ENCODE results near the gene TENM3.

DNA sequence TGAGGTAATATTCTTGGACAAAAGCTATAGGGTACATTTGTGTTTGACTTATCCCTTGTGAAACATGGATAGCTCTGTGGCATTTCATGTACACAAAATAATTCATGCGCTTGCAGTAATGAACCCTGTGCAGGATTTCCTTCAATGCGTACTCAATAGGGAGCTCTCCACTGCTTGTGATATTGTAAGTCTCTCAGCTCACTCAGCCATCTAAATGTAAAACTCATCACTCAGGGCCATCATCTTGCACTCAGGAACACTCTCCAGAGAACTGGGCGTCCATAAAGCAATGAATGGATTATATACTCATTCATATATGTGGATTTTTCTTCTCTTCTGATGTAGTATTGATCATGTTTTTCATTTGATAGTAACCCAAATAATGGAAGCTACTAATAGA, 385.9 kb downstream of the TENM3 start:
- TF ChIP-seq, protein P1, sequence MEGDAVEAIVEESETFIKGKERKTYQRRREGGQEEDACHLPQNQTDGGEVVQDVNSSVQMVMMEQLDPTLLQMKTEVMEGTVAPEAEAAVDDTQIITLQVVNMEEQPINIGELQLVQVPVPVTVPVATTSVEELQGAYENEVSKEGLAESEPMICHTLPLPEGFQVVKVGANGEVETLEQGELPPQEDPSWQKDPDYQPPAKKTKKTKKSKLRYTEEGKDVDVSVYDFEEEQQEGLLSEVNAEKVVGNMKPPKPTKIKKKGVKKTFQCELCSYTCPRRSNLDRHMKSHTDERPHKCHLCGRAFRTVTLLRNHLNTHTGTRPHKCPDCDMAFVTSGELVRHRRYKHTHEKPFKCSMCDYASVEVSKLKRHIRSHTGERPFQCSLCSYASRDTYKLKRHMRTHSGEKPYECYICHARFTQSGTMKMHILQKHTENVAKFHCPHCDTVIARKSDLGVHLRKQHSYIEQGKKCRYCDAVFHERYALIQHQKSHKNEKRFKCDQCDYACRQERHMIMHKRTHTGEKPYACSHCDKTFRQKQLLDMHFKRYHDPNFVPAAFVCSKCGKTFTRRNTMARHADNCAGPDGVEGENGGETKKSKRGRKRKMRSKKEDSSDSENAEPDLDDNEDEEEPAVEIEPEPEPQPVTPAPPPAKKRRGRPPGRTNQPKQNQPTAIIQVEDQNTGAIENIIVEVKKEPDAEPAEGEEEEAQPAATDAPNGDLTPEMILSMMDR (IDR thresholded peaks at IDR 0.05): no peak
- no peak for TF ChIP-seq ELF4 (CRISPR knock-in tag; IDR thresholded peaks at IDR 0.05; ENCODE audit: low read depth)
- no peak for TF ChIP-seq CREB1 (CRISPR knock-in tag; IDR thresholded peaks at IDR 0.05)
- TF ChIP-seq SMAD3 (CRISPR knock-in tag; IDR thresholded peaks at IDR 0.05; ENCODE audit: borderline replicate concordance): no peak
- TF ChIP-seq ETV6 (CRISPR knock-in tag; IDR thresholded peaks at IDR 0.05): no peak
- TF ChIP-seq, protein P2, sequence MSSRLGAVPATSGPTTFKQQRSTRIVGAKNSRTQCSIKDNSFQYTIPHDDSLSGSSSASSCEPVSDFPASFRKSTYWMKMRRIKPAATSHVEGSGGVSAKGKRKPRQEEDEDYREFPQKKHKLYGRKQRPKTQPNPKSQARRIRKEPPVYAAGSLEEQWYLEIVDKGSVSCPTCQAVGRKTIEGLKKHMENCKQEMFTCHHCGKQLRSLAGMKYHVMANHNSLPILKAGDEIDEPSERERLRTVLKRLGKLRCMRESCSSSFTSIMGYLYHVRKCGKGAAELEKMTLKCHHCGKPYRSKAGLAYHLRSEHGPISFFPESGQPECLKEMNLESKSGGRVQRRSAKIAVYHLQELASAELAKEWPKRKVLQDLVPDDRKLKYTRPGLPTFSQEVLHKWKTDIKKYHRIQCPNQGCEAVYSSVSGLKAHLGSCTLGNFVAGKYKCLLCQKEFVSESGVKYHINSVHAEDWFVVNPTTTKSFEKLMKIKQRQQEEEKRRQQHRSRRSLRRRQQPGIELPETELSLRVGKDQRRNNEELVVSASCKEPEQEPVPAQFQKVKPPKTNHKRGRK (CRISPR knock-in tag; IDR thresholded peaks at IDR 0.05; ENCODE audit: borderline replicate concordance): no peak
- no peak for TF ChIP-seq ZNF121 (CRISPR knock-in tag; IDR thresholded peaks at IDR 0.05)
- TF ChIP-seq, protein P3, sequence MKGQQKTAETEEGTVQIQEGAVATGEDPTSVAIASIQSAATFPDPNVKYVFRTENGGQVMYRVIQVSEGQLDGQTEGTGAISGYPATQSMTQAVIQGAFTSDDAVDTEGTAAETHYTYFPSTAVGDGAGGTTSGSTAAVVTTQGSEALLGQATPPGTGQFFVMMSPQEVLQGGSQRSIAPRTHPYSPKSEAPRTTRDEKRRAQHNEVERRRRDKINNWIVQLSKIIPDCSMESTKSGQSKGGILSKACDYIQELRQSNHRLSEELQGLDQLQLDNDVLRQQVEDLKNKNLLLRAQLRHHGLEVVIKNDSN (CRISPR knock-in tag; IDR thresholded peaks at IDR 0.05): no peak
- TF ChIP-seq, protein P4, sequence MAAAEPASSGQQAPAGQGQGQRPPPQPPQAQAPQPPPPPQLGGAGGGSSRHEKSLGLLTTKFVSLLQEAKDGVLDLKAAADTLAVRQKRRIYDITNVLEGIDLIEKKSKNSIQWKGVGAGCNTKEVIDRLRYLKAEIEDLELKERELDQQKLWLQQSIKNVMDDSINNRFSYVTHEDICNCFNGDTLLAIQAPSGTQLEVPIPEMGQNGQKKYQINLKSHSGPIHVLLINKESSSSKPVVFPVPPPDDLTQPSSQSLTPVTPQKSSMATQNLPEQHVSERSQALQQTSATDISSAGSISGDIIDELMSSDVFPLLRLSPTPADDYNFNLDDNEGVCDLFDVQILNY (CRISPR knock-in tag; IDR thresholded peaks at IDR 0.05): no peak
